NCI-H748 treated with DMSO at 0.1 percent for 48 hours (cell line): ENCODE measurements around the gene DUOX1.

ENCODE experiments used
- DNase-seq: peaks from one replicate; lab custom pipeline; 2025; lab: John Stamatoyannopoulos, UW

The DUOX1 gene

DNA sequence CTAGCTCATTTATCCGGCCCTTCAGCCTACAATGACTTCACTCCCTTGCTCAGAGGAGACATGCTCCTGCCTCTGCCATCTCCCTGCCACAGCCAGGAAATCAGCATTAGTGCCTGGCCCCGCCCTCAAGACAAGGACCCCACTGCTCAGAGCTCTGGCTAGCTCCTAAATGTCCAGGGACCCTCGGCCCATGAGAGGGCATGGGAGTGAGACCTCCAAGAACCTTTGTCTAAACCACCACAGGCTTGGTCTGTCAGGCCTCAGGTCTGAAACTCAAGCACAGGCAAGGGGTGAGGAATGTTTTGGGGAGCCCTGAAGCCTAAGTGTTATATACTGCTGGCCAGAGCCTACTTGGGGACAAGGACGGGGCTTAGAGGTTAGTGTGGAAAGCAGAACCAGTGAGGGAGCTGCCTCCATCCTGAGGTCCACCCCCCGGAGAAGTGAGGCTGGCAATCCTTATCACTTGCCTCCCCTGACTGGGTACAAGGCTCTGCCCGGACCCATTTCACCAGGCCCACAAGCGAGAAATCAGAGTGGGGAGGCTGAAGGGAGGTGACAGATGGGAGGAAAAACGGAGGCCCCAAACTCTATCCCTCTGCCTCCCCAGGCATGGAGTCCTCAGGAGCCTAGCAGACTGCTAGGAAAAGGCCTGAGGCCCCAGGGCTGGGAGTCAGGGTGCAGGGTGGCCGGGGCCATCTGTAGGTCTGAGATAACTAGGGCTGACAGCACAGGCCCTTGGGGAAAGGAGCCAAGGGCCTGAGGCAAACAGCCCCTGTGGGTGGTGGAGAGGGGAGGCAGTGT lies 39.2 kb downstream of the DUOX1 start:
- DNase-seq: no peak

DNA sequence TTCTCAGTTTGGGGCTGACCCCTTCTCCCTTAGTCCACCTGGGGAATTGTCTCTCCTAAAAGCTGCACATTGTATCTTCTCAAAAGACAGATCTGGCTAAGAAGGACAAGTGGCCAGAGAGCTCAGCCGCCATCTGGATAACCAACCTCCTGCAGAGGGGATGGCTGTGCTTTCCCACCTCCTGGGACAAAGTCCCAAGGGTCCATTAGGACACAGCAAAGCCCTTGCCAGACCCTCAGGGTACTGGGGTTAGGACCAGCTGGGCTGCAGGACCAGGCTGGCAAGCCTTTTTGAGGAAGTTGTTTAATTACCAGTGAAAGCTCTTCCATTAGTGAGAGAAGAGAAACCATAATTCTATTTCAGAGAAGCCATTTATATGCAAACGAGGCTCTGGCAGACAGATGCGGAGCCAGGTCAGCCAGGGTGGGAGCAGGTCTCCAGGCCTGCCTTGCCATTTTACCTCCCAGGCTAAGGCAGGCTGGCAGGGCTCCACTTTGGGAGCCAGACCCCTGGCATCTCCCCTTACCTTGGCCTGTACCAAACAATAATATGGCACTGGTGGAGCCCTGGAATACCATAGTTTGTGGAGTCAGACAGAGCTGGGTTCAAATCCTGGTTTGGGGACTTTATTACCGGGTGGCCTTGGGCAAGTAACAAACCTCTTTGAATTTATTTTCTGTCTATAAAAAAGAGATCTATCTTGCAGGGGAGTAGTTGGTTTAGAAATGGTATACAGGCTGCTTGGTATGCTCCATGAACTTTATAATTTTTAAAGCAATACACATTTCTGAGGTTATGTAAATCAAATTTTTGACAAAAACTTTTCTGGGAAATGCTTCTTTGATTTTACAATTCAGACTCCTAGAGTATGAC lies 40.0 kb downstream of the DUOX1 start:
- no peak for DNase-seq

DNA sequence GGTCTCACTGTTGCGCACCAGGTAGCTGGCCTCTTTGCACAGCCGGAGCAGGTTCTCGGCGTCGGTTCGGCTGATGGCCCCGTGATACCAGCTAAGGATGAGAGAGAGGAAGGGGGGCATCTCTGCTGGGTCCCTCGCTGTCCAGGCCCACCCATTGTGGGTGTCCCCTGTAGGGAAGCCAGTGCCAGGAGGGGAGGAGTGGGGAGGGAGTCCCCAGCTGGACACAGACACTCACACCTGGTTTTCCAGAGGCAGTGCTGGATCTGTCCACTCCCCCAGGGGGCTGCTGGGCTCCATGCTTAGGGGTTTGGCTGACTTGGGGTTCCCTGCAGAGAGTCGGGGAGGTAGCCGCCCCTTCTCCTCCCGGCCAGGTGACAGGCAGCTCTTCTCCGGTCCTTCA lies 42.1 kb downstream of the DUOX1 start:
- no peak for DNase-seq

DNA sequence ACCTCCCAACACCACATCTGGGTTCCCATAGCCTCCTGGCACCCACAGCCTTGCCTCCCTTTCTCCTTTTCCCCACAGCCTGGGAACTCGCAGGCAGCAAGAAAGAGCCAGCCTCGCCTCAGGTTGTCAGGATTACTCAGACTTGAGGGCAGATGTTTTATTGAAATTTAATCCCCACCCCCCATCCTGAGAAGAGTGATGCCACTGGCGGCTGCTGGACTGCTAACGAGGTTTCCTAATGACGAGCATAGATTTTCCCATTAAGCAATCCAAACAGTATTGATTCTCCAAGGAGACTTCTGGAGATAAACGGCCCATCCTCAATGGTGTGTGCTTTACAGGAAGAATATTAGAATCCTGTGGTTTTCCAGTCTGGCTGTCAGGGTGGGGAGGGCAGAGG lies 44.3 kb downstream of the DUOX1 start:
- no peak for DNase-seq

DNA sequence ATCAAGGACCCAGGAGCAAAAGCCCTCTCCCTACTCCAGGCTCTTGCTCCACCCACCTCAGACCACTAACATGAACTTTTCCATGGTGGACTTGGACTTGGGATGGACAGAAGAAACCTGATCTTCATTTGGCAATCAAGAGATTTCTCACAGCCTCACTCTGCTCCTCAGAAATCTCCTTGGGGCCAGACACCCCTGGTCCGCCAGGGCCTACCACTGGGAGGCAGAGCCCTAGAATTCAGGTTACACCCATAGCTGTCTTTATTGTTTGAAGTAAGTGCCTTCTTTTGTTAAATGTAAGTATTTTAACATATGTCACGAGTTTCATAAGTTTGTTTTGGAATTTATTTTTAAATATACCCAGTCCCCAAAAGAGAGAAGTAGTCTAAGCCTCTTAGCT lies 44.8 kb downstream of the DUOX1 start:
- DNase-seq: no peak

DNA sequence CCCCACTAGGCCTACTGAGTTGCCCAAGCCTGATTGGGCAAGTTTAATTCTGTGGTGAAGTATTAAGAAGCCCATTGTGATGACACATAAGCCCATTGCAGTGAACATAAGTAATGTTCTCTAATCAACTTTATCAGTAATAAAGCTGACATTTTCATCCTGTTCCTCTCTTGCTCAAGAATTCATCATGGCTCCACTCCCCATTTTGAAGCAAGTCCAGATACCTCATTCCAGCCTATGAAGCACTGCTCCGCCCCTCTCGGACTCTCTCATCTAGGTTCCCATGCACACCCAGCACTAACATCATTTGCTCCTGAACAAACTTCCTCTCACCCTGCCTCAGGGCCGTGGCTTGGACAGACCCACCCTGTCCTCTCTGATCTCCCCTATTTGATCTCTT lies 47.5 kb downstream of the DUOX1 start:
- no peak for DNase-seq

DNA sequence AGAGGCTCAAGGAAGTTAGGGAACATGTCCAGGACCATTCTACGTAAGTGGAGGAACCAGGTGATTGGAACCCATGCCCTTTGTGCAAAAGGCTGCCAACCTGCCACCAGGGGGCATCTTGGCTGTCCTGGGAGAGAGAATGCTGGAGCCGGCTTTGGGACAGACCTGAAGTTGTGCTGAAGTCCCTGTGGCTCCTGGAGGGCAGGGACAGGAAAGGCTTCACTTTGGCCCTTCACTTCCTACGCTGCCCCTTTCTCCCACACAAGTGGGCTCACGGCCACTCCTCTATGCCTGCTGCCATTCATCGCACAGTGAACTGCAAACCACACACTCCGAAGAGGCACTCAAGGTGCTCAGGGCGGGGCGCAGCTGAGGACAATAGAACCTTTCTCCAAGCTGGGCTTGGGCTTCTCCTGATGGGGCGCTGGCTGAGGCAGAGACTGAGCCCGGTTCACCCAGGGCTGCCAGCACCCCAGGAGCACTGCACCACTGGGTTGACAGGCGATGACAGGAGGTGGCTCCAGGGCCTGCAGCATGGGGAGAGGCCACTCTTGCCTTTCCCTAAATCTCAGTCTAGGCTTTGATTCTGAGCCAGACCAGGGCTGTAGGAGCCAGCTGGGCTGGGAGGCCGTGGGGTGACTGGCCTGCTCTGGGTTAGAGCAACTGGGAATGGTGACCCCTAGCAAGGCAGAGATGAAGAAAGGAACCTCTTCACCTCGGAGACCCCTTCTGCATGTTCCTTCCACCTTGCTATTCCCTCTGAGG lies 49.6 kb downstream of the DUOX1 start:
- no peak for DNase-seq

DNA sequence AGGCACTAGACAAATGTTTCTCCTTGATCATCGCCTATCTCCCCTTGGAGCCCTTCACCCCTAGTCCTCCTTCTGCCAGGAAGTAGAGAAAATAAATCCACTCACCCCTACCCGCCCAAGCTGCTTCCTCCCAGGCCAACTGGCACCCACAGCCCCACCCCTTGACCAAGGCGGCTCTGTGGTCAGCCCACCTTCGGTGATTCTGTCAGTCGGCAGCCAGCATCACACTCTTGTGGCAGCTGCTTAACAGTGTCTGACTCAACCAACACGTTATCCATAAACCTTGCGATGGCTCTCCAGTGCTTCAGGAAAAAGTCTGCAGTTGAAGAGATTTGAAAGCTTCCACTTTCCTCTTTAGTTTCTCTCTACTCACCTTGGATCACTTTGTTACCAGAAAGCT lies 50.4 kb downstream of the DUOX1 start:
- no peak for DNase-seq

DNA sequence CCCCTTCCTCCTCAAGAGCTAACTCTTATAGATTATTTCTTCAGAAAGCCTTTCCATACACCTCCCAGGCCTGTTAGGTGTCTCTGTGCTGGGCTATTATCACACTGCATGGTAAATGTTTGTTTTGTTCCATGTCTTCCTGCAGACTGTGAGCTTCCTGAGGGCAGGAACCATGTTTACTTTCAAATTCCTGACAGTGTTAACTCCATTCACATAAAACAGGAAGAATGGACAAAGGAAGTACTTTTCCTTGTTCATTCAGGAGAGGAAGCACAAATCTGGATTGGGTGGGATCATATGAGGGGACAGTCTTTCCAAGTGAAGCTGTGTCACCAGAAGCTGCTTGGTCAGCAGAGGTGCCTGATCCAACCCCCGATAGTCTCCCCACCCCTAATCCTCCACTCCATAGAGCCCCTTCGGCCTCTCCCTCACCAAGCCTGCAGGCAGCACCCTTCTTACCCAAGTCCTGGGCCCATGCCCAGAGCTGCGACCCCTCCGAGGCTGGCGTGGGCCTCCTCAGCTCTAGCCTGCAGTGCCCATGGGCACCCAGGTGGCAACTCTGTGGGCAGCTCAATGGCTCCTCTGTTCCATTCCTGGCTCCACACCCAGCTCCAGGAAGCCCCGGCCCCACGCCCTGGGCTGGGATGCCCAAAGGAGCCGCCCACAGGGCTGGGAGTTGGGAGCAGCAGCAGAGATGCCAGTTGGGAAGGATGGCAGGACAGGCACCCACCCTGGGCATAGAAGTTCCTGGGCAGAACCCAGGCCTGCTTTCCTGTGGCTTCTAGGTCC lies 51.0 kb downstream of the DUOX1 start:
- DNase-seq: no peak

DNA sequence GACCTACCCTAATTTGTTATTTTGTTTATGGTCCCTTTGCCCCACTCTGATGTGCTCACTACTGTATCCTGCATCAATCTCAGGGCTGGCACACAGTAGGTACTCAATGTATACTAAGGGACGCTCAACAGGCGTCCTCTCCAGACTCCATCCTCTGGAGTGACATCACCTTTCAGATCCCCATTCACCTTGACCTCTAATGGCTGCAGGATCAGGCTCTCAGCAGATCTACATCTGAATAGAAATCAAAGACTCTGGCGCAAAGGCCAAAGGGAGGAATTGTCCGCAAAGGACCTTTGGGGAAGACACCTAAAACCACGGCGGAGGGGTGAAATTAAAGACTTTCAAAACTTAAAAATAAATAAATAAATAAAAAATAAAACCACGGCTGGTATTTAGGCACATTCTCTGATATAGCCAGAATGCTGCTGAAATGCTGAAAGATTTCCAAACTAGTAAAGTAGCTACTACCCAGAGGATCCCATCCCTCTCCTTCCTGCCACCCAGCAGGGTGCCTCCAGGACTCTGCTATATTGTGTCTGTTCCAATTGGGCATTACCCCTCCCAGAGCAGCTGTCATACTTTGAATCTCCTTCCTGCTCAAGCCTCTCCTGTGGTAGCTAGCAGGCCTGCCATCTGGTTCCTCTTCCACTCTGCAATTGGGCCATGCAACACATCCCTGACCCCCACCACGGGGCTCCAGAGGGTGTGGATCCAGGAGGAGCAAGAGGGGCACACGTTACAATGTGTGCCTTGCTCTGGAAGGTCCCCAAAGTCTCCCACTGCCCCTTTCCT lies 51.9 kb downstream of the DUOX1 start:
- DNase-seq: no peak

DNA sequence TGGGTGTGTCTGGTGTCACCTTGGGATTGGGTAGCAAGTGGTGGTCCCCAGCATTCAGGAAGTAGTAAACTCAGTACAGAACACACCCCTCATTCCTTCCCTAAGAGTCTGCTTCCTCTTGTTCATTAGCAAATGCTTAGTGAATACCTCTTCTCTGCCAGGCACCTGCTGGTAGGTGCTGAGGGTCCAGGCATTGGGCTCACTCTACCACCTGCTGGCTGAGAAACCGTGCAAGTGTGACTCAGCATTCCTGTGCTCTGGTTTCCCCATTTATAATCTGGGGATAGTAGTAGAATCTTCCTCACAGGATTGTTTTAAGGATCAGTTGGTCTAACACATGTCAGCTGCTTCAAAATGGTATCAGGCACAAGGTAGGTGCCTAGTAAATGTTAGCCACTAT lies 53.2 kb downstream of the DUOX1 start:
- DNase-seq: no peak

DNA sequence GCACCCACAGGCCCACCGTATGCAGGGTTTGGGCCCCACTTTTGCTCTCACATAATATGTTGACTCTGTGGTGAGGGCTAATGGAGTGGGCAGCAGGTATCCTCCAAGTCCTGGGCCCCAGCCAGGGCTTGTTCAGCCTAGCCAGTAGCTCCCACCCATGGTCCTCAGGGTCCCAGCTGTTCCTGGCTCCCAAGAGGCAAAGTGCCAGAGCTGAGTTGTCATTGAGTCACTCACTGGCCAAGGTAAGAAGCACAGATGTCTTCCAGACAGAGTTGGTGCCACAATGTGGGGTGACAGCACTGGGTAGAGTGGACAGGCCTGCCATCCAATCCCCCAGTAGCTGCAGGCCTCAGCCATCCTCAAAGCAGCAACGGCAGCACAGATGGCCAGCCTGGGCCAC lies 53.7 kb downstream of the DUOX1 start:
- DNase-seq: no peak

DNA sequence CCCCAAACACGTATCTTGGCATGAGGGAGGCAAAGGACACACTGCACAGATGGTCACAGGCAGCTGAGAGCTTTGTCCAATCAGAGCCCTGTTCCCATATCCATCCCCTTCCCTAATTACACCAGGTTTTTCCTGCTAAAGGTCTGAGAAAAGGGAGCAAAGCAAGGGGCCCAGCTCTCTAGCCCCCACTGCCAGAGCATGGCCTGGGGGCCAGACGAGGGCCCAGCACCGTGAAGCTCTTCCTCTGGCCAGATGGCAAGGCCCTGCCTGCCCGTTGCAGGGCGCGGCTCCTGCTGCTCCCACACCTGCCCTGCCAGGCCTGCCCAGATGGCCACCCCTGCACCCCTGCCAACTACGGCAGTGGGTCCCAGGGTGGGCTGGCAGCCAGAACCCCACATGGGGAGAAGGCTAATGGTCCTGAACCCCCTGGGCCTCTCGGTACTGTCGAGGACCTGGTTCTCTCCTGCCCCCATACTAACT lies 54.8 kb downstream of the DUOX1 start:
- DNase-seq: no peak

DNA sequence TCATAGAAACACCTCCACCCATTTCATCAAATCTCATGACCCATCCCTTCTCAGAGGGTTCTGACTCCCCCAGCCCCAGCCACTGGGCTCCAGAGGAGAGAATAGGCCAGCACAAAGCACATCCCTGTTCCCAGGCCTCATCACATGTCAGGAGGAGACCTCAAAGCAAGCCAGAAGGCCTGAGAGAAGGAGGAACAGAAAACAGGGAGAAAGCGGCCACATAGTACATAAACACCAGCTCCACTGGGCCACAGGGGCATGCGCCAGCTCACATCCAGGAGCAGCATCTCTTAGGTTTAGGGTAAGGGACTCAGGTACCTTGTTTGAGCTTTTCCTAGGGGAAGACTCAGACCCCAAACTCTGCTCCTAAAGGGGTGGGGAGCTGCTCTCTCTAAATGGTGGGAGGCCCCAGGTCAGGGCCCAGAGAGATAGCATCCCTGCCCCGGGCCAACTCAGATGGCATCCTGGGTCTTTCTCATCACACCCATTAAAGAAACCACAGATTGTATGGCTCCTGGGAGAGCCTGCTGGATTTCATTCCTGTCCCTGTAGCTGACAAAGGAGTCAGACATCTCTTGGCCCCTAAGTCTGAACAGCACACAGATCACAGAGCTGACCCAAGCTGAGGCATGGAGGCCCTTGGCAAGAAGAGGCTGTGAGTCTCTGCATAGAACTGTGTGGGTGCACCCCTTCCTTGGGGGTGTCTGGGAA lies 55.4 kb downstream of the DUOX1 start:
- DNase-seq: no peak

DNA sequence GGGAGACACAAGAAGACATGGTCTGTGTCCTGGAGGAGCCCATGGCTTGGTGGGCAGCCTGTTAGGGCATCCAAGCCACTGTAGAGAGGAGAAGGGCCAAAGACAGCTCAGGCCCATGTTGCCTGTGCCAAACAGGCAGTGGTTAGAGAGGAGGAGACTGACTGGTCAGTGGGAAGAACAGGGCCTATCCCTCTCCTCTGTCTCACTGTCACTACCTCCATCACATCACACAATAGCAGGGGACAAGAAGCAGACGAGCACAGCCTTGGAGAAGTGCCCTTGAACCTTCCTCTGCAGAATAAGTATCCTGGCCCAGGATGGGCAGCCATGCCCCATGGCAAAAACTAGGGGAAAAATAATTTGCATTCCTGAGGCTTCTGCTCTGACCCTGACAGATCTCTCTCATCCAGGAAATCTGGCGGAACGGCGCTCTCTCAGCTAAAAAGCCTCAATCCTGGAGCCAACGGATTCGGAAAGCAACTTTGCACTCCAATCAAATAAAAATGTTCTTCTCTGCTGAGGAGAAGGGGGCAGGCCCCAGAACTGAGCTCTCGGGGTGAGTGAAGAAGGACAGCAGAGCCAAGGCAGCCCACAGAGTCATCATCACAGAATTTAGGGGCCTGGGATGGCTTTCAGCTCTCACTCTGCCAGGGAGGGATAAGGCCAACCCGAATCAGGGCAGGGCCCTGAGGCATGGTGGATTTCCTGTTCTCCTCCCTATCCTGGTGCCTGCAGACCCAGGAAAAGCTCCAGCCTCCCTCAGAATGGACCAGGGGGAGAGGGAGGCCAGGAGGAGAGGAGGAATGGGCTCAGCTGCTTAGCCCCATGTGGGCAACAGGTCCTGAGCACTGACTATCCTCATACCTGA lies 56.3 kb downstream of the DUOX1 start:
- DNase-seq: no peak

DNA sequence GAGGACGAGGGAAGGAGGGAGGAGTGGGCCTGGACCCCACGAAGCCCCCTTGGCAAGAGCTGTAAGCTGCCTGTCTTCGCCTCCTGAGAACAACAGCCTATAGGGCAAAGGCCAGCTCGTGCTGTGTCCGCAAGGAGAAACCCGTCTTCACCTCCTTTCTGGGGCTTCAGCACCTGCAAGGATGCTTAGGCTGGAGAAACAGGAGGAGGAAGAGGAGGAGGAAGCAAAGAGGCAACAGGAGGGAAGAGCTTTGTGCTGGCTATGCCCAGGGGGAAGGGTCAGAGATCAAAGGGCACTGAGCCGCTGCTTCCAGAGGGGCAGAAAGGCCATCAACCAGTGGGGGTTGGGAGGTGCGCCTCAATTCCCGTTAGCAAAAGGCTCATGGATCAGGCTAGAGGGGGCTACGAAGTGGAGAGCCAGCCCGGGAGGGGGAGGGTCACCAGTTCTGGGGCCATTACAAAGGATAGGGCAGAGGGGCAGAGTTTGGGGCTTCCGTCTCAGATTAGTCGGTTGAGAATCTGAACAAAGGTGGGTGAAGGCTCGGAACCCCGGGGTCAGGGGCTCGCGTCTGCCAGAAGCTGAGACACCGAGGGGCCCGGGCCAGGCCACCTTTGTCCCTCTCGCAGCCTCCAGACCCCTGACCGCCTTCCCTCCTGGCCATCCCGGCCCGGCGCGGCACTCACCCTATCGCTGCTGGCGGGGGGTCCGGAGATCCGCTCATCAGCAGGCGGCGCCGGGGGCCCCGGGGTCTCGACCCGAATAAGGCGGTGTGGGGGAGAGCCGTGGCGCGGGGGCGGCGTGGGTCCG lies 57.2 kb downstream of the DUOX1 start:
- no peak for DNase-seq

DNA sequence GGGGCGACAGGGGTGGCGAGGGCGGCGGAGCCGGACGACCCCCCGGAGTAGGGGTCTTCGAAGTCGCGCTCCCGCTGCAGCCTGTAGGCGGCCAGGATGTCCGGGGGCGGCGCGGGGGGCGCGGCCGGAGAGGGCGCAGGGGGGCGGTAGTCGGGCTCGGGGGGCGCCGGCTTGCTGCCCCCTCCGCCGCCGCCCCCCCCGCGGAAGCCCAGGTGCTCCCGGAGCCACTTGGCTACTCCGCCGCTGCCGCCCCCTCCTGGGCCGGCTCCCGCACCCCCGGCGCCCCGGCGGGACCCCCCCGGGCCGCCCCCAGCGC lies 57.7 kb downstream of the DUOX1 start:
- DNase-seq: no peak
